Measurements from ENCODE around the gene TFG. TPM values are rescaled to one million over a fixed set of nuclear protein-coding genes. Genes with fewer than 3 reads are reported as not detected.
"Not testable (repeated sequence)": the region's sequence is repeated elsewhere in the genome, so short reads cannot be mapped to it uniquely, and the experiment has no call there.

Gene TFG
- 10 to 100 TPM; 47.0 to 49.2 (median 47.4) TPM for total RNA-seq

- DNase-seq (peak; percentile 97), ATAC-seq (peak; percentile 94 to 96)
- peaks cover 39% of the 10 kb centered on the region for H3K4me1 Mint-ChIP-seq (ENCODE audit: low read depth)
- H3K27me3 Mint-ChIP-seq (ENCODE audit: low read depth), result peaks cover 7% of the 10 kb centered on the region
- H3K4me3 Mint-ChIP-seq, result peak within 1 kb of the TSS; percentile 86
- H3K36me3 Mint-ChIP-seq (ENCODE audit: insufficient read depth), result peaks cover 17% of the 10 kb centered on the region
- peaks cover 4% of the 10 kb centered on the region for H3K9me3 Mint-ChIP-seq
Observed at GRCh38 chr3:100708989-100709841, at the start of gene TFG. Gene TFG, plus strand, starts transcription at chr3:100709494. Its CDS starts 4,192 bp downstream, at chr3:100713686.

- not testable (repeated sequence) for ATAC-seq; H3K9me3 Mint-ChIP-seq; DNase-seq; H3K4me3 Mint-ChIP-seq; H3K27me3 Mint-ChIP-seq (ENCODE audit: low read depth); H3K36me3 Mint-ChIP-seq (ENCODE audit: insufficient read depth)
- H3K4me1 Mint-ChIP-seq (ENCODE audit: low read depth), result peaks cover 25% of the 10 kb centered on the region
Observed at GRCh38 chr3:100661294-100661693, 48.0 kb upstream of the TFG start.

- H3K4me3 Mint-ChIP-seq, result no peak overlapping the region
- no peak for ATAC-seq
Observed at GRCh38 chr3:100662113-100662823, 47.0 kb upstream of the TFG start.

GRCh38 chr3:100665230-100665629, 44.1 kb upstream of the TFG start:
- peak overlapping the region; percentile 57 for H3K4me3 Mint-ChIP-seq
- H3K27me3 Mint-ChIP-seq (ENCODE audit: low read depth), result no peaks in the 10 kb centered on the region
- H3K9me3 Mint-ChIP-seq, result peaks cover 3% of the 10 kb centered on the region
- H3K4me1 Mint-ChIP-seq (ENCODE audit: low read depth), result peaks cover 25% of the 10 kb centered on the region
- ATAC-seq, result peak; percentile 86 to 89
- DNase-seq, result peak; percentile 10
- H3K36me3 Mint-ChIP-seq (ENCODE audit: insufficient read depth), result no peaks in the 10 kb centered on the region

More at GRCh38 chr3:100662113-100662823, 47.0 kb upstream of the TFG start:
- Mint-ChIP-seq H3K27me3 (ENCODE audit: low read depth) (no peaks in the 10 kb centered on the region), H3K4me1 (ENCODE audit: low read depth) (peaks cover 25% of the 10 kb centered on the region), H3K36me3 (ENCODE audit: insufficient read depth) (no peaks in the 10 kb centered on the region), H3K9me3 (no peaks in the 10 kb centered on the region)
- DNase-seq, result no peak

GRCh38 chr3:100666699-100667098, 42.6 kb upstream of the TFG start:
- DNase-seq; H3K4me3 Mint-ChIP-seq; H3K27me3 Mint-ChIP-seq (ENCODE audit: low read depth); H3K36me3 Mint-ChIP-seq (ENCODE audit: insufficient read depth); ATAC-seq: not testable (repeated sequence)
- H3K9me3 Mint-ChIP-seq, result peaks cover 12% of the 10 kb centered on the region
- peaks cover 25% of the 10 kb centered on the region for H3K4me1 Mint-ChIP-seq (ENCODE audit: low read depth)

- H3K4me3 Mint-ChIP-seq; H3K36me3 Mint-ChIP-seq (ENCODE audit: insufficient read depth); H3K27me3 Mint-ChIP-seq (ENCODE audit: low read depth); ATAC-seq; DNase-seq: not testable (repeated sequence)
- peaks cover 14% of the 10 kb centered on the region for H3K9me3 Mint-ChIP-seq
- peaks cover 23% of the 10 kb centered on the region for H3K4me1 Mint-ChIP-seq (ENCODE audit: low read depth)
Observed at GRCh38 chr3:100667316-100667715, 42.0 kb upstream of the TFG start.

- H3K27me3 Mint-ChIP-seq (ENCODE audit: low read depth); DNase-seq; H3K36me3 Mint-ChIP-seq (ENCODE audit: insufficient read depth); H3K4me1 Mint-ChIP-seq (ENCODE audit: low read depth); H3K4me3 Mint-ChIP-seq; ATAC-seq: not testable (repeated sequence)
- peaks cover 16% of the 10 kb centered on the region for H3K9me3 Mint-ChIP-seq
Observed at GRCh38 chr3:100670995-100671394, 38.3 kb upstream of the TFG start.

GRCh38 chr3:100681496-100681895, 27.8 kb upstream of the TFG start:
- no peak for DNase-seq
- ATAC-seq, result no peak
- no peaks in the 10 kb centered on the region for H3K4me1 Mint-ChIP-seq (ENCODE audit: low read depth)
- no peaks in the 10 kb centered on the region for H3K36me3 Mint-ChIP-seq (ENCODE audit: insufficient read depth)
- H3K9me3 Mint-ChIP-seq, result peaks cover 4% of the 10 kb centered on the region
- H3K4me3 Mint-ChIP-seq, result no peak overlapping the region
- peaks cover 4% of the 10 kb centered on the region for H3K27me3 Mint-ChIP-seq (ENCODE audit: low read depth)

GRCh38 chr3:100682056-100682853, 27.0 kb upstream of the TFG start:
- H3K27me3 Mint-ChIP-seq (ENCODE audit: low read depth), result peaks cover 4% of the 10 kb centered on the region
- ATAC-seq (no peak), DNase-seq (no peak)
- no peaks in the 10 kb centered on the region for H3K4me1 Mint-ChIP-seq (ENCODE audit: low read depth)
- H3K36me3 Mint-ChIP-seq (ENCODE audit: insufficient read depth), result no peaks in the 10 kb centered on the region
- no peaks in the 10 kb centered on the region for H3K9me3 Mint-ChIP-seq
- no peak overlapping the region for H3K4me3 Mint-ChIP-seq

GRCh38 chr3:100682854-100683760, 26.2 kb upstream of the TFG start:
- no peaks in the 10 kb centered on the region for H3K36me3 Mint-ChIP-seq (ENCODE audit: insufficient read depth)
- H3K4me3 Mint-ChIP-seq, result no peak overlapping the region
- H3K9me3 Mint-ChIP-seq, result no peaks in the 10 kb centered on the region
- H3K4me1 Mint-ChIP-seq (ENCODE audit: low read depth), result no peaks in the 10 kb centered on the region
- ATAC-seq, result peak in 1 of 2 donors; percentile 57
- no peak for DNase-seq
- H3K27me3 Mint-ChIP-seq (ENCODE audit: low read depth), result peaks cover 4% of the 10 kb centered on the region

GRCh38 chr3:100693225-100693624, 16.1 kb upstream of the TFG start:
- DNase-seq (no peak), ATAC-seq (no peak)
- Mint-ChIP-seq H3K9me3 (no peaks in the 10 kb centered on the region), H3K36me3 (ENCODE audit: insufficient read depth) (no peaks in the 10 kb centered on the region), H3K27me3 (ENCODE audit: low read depth) (peaks cover 42% of the 10 kb centered on the region), H3K4me1 (ENCODE audit: low read depth) (no peaks in the 10 kb centered on the region), H3K4me3 (no peak overlapping the region)

- Mint-ChIP-seq H3K4me1 (ENCODE audit: low read depth) (no peaks in the 10 kb centered on the region), H3K9me3 (no peaks in the 10 kb centered on the region), H3K4me3 (no peak overlapping the region), H3K27me3 (ENCODE audit: low read depth) (peaks cover 43% of the 10 kb centered on the region), H3K36me3 (ENCODE audit: insufficient read depth) (no peaks in the 10 kb centered on the region)
- no peak for ATAC-seq
- no peak for DNase-seq
Observed at GRCh38 chr3:100695696-100696095, 13.6 kb upstream of the TFG start.

GRCh38 chr3:100696161-100696560, 13.1 kb upstream of the TFG start:
- Mint-ChIP-seq H3K4me1 (ENCODE audit: low read depth) (no peaks in the 10 kb centered on the region), H3K4me3 (no peak overlapping the region), H3K36me3 (ENCODE audit: insufficient read depth) (no peaks in the 10 kb centered on the region), H3K27me3 (ENCODE audit: low read depth) (peaks cover 45% of the 10 kb centered on the region), H3K9me3 (no peaks in the 10 kb centered on the region)
- DNase-seq (no peak), ATAC-seq (no peak)
